ENCODE measurements around the gene CYTH1.

The CYTH1 gene

DNA sequence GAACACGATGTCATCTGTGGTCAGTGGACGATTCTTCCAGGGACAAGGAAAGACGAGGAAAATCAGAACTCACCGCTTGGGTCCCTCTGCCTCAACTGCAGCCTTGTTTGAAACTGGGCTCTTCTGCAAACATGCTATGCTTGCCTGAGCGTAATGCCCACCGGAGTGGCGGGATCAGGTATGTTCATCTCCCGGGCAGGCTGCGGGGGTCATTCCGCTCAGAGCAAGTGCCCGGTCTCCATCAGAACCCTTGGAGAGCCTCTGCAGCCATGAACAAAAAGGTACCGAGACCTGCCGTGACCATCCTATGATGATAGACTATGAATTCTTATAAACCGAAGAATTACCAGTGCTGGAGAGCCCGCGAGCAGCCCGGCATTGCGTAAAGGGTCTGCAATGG, 140.4 kb downstream of the CYTH1 start:
- TF ChIP-seq TCF12 (IDR thresholded peaks at IDR 0.05; ENCODE audit: low read depth) (no peak), TEAD4 (IDR thresholded peaks at IDR 0.05) (no peak), YY1 (IDR thresholded peaks at IDR 0.05; ENCODE audit: low read depth) (no peak), TAF1 (IDR thresholded peaks at IDR 0.05; ENCODE audit: low read depth) (no peak), EP300 (IDR thresholded peaks at IDR 0.05; ENCODE audit: borderline replicate concordance) (no peak), ZBTB7A (IDR thresholded peaks at IDR 0.05; ENCODE audit: low read depth) (no peak)

GRCh38 chr17:78641243-78641642, 140.8 kb downstream of the CYTH1 start:
- no peak for TF ChIP-seq TAF1 (IDR thresholded peaks at IDR 0.05; ENCODE audit: low read depth)
- no peak for TF ChIP-seq TEAD4 (IDR thresholded peaks at IDR 0.05)
- TF ChIP-seq, protein P1, sequence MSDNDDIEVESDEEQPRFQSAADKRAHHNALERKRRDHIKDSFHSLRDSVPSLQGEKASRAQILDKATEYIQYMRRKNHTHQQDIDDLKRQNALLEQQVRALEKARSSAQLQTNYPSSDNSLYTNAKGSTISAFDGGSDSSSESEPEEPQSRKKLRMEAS (IDR thresholded peaks at IDR 0.05), result no peak

DNA sequence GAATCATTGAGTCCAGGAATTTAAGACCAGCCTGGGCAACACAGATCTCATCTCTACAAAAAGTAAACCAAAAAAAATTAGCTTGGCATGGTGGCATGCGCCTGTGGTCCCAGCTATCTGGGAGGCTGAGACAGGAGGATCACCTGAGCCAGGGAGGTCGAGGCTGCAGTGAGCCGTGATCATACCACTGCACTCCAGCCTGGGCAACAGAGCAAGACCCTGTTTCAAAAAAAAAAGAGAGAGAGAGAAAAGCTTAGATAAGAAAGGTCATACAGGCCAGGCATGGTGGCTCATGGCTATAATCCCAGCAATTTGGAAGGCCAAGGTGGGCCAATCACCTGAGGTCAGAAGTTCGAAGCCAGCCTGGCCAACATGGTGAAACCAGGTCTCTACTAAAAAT, 141.4 kb downstream of the CYTH1 start:
- TF ChIP-seq TAF1 (IDR thresholded peaks at IDR 0.05; ENCODE audit: low read depth) (no peak), EP300 (IDR thresholded peaks at IDR 0.05; ENCODE audit: borderline replicate concordance) (no peak), NFIC (IDR thresholded peaks at IDR 0.05) (no peak), EGR1 (IDR thresholded peaks at IDR 0.05) (no peak), ZBTB7A (IDR thresholded peaks at IDR 0.05; ENCODE audit: low read depth) (no peak), TEAD4 (IDR thresholded peaks at IDR 0.05) (no peak), USF1 (IDR thresholded peaks at IDR 0.05) (no peak), CEBPB (IDR thresholded peaks at IDR 0.05) (no peak), FOXM1 (IDR thresholded peaks at IDR 0.05; ENCODE audit: borderline replicate concordance, low read depth) (no peak), CREB1 (IDR thresholded peaks at IDR 0.05; ENCODE audit: low read depth) (no peak)

- TF ChIP-seq ZBTB7A (IDR thresholded peaks at IDR 0.05; ENCODE audit: low read depth) (no peak), CEBPB (IDR thresholded peaks at IDR 0.05) (no peak), YY1 (IDR thresholded peaks at IDR 0.05; ENCODE audit: low read depth) (no peak), TEAD4 (IDR thresholded peaks at IDR 0.05) (no peak), CREB1 (IDR thresholded peaks at IDR 0.05; ENCODE audit: low read depth) (no peak)
- TF ChIP-seq, protein P2, sequence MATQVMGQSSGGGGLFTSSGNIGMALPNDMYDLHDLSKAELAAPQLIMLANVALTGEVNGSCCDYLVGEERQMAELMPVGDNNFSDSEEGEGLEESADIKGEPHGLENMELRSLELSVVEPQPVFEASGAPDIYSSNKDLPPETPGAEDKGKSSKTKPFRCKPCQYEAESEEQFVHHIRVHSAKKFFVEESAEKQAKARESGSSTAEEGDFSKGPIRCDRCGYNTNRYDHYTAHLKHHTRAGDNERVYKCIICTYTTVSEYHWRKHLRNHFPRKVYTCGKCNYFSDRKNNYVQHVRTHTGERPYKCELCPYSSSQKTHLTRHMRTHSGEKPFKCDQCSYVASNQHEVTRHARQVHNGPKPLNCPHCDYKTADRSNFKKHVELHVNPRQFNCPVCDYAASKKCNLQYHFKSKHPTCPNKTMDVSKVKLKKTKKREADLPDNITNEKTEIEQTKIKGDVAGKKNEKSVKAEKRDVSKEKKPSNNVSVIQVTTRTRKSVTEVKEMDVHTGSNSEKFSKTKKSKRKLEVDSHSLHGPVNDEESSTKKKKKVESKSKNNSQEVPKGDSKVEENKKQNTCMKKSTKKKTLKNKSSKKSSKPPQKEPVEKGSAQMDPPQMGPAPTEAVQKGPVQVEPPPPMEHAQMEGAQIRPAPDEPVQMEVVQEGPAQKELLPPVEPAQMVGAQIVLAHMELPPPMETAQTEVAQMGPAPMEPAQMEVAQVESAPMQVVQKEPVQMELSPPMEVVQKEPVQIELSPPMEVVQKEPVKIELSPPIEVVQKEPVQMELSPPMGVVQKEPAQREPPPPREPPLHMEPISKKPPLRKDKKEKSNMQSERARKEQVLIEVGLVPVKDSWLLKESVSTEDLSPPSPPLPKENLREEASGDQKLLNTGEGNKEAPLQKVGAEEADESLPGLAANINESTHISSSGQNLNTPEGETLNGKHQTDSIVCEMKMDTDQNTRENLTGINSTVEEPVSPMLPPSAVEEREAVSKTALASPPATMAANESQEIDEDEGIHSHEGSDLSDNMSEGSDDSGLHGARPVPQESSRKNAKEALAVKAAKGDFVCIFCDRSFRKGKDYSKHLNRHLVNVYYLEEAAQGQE (IDR thresholded peaks at IDR 0.05; ENCODE audit: low read depth), result no peak
- TF ChIP-seq, protein P1 (IDR thresholded peaks at IDR 0.05), result no peak
Measured at GRCh38 chr17:78637643-78638420, 144.2 kb downstream of the CYTH1 start.

GRCh38 chr17:78637146-78637545, 144.9 kb downstream of the CYTH1 start:
- TF ChIP-seq EGR1 (IDR thresholded peaks at IDR 0.05) (no peak), TAF1 (IDR thresholded peaks at IDR 0.05; ENCODE audit: low read depth) (no peak), TCF12 (IDR thresholded peaks at IDR 0.05; ENCODE audit: low read depth) (no peak), CREB1 (IDR thresholded peaks at IDR 0.05; ENCODE audit: low read depth) (no peak), NFIC (IDR thresholded peaks at IDR 0.05) (no peak), EP300 (IDR thresholded peaks at IDR 0.05; ENCODE audit: borderline replicate concordance) (no peak), RAD21 (IDR thresholded peaks at IDR 0.05; ENCODE audit: low read depth) (no peak), TEAD4 (IDR thresholded peaks at IDR 0.05) (no peak), ZBTB7A (IDR thresholded peaks at IDR 0.05; ENCODE audit: low read depth) (no peak), YY1 (IDR thresholded peaks at IDR 0.05; ENCODE audit: low read depth) (no peak), FOXM1 (IDR thresholded peaks at IDR 0.05; ENCODE audit: borderline replicate concordance, low read depth) (no peak), USF1 (IDR thresholded peaks at IDR 0.05) (no peak)
- TF ChIP-seq, protein P1 (IDR thresholded peaks at IDR 0.05), result no peak

DNA sequence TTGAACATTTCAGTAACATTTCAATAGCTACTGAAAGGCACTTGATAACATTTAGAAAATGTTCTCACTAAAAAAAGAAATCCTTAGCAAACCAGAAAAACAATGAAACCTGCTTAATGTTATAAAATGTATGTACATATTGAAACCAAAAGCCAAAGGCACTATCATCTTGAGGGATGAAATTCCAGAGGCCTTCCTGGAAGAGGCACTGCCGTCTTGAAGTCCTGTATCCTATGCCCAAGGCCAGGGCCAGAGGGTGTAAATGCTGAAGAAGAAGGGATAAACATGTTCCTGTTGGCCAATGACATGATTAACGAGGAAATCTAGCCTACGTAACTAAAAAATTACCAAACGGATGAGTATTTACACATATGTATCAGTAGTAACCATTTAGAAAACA, 147.9 kb downstream of the CYTH1 start:
- TF ChIP-seq EGR1 (IDR thresholded peaks at IDR 0.05), result no peak
- TF ChIP-seq YY1 (IDR thresholded peaks at IDR 0.05; ENCODE audit: low read depth), result no peak
- TF ChIP-seq RAD21 (IDR thresholded peaks at IDR 0.05; ENCODE audit: low read depth), result no peak
- no peak for TF ChIP-seq FOXM1 (IDR thresholded peaks at IDR 0.05; ENCODE audit: borderline replicate concordance, low read depth)
- no peak for TF ChIP-seq TAF1 (IDR thresholded peaks at IDR 0.05; ENCODE audit: low read depth)

- TF ChIP-seq TEAD4 (IDR thresholded peaks at IDR 0.05) (no peak), USF1 (IDR thresholded peaks at IDR 0.05) (no peak), RAD21 (IDR thresholded peaks at IDR 0.05; ENCODE audit: low read depth) (no peak), TCF12 (IDR thresholded peaks at IDR 0.05; ENCODE audit: low read depth) (no peak), CEBPB (IDR thresholded peaks at IDR 0.05) (no peak), TAF1 (IDR thresholded peaks at IDR 0.05; ENCODE audit: low read depth) (no peak), CREB1 (IDR thresholded peaks at IDR 0.05; ENCODE audit: low read depth) (no peak)
Measured at GRCh38 chr17:78629436-78629995, 152.6 kb downstream of the CYTH1 start.

All from Ishikawa (cell line).